HCT116 (cell line): ENCODE measurements around the gene CDH5. TPM values are rescaled to one million over a fixed set of nuclear protein-coding genes. Genes with fewer than 3 reads are reported as not detected.

Experiments
- ATAC-seq: fragments of 200-7000 bp; cut with Tn5 transposase; 2 replicates; pipeline ENCODE4 v1.9.1; 2020; ENCODE audit warnings: mild to moderate bottlenecking, moderate library complexity
- BruUV-seq: library from RNA; stranded (reverse); fragments of 400-500 nt; replicated peaks from 2 replicates; lab custom pipeline; 2021; lab: Mats Ljungman, UMichigan
- CTCF ChIA-PET: fragments of 300-600 bp; sonication (Branson Sonifier 250); formaldehyde crosslinking; loops from one replicate; lab custom pipeline; 2021; ENCODE audit warnings: antibody characterized with exemption; lab: Charles Lee
- POLR2A ChIA-PET: fragments of 300-600, 350-600 bp; sonication (Branson Sonifier 250); formaldehyde crosslinking; loops from one replicate; lab custom pipeline; 2021; ENCODE audit warnings: antibody characterized with exemption; lab: Charles Lee
- RAD21 ChIA-PET, 2 experiments: fragments of 300-600 bp; sonication (Branson Sonifier 250); formaldehyde crosslinking; loops; one replicate each; lab custom pipeline; 2023; ENCODE audit warnings: low total read pairs in 2 of 2; ENCODE audit not compliant: uncharacterized antibody in 2 of 2, unreplicated experiment in 2 of 2, low non-redundant PET in 1 of 2; lab: Charles Lee
- DNase-seq: peaks from one replicate; pipeline ENCODE4 v3.0.0-alpha.2; 2010; ENCODE audit warnings: low read depth, low spot score
- H2AFZ ChIP-seq: fragments of 200-600 bp; shearing (Covaris generic), sonication (generic); 2 replicates; pipeline ENCODE4 v1.6.1; 2017; ENCODE audit warnings: low read depth, mixed run types, mixed read lengths, antibody characterized with exemption, low read length; ENCODE audit not compliant: poor library complexity, severe bottlenecking
- H3K27ac ChIP-seq: 2 replicates; pipeline ENCODE4 v1.5.1; 2012; ENCODE audit warnings: low read depth, low read length
- H3K27me3 ChIP-seq: fragments of 200-600 bp; sonication (generic); 2 replicates; pipeline ENCODE4 v1.6.1; 2016; ENCODE audit warnings: mixed run types, low read length, mixed read lengths; ENCODE audit not compliant: insufficient read depth
- H3K36me3 ChIP-seq, 2 experiments: fragments of 200-500 bp in 1 of 2; fragments of 200-600 bp in 1 of 2; sonication (Bioruptor generic) in 1 of 2; sonication (generic) in 1 of 2; 2 replicates each; pipeline versions ENCODE4 v1.5.1 to v1.6.1; 2014 to 2016; ENCODE audit warnings: low read length in 2 of 2, inconsistent platforms in 1 of 2, mixed read lengths in 1 of 2, mixed run types in 1 of 2; ENCODE audit not compliant: insufficient read depth in 2 of 2, control insufficient read depth in 1 of 2
- H3K4me1 ChIP-seq, 2 experiments: fragments of 200-600 bp in 1 of 2; sonication (generic) in 1 of 2; 2 replicates each; pipeline versions ENCODE4 v1.5.1 to v1.6.1; 2012 to 2017; ENCODE audit warnings: low read length in 2 of 2, inconsistent platforms in 1 of 2, mild to moderate bottlenecking in 1 of 2, mixed read lengths in 1 of 2, mixed run types in 1 of 2, moderate library complexity in 1 of 2; ENCODE audit not compliant: insufficient read depth in 2 of 2, control insufficient read depth in 1 of 2
- H3K4me2 ChIP-seq: fragments of 200-600 bp; sonication (generic); 2 replicates; pipeline ENCODE4 v1.6.1; 2017; ENCODE audit warnings: mixed run types, low read length, mixed read lengths
- H3K4me3 ChIP-seq, 2 experiments: fragments of 200-600 bp in 1 of 2; sonication (generic) in 1 of 2; replicated peaks in 1 of 2; 2 replicates each; pipeline ENCODE4 v1.5.1; 2011 to 2016; ENCODE audit warnings: low read length in 2 of 2, control low read depth in 1 of 2, low read depth in 1 of 2, mild to moderate bottlenecking in 1 of 2, mixed read lengths in 1 of 2, mixed run types in 1 of 2
- H3K79me2 ChIP-seq: fragments of 200-600 bp; sonication (generic); 2 replicates; pipeline ENCODE4 v1.6.1; 2017; ENCODE audit warnings: mild to moderate bottlenecking, mixed run types, low read length, moderate library complexity, mixed read lengths; ENCODE audit not compliant: insufficient read depth
- H3K9ac ChIP-seq: fragments of 200-600 bp; sonication (generic); 2 replicates; pipeline ENCODE4 v1.6.1; 2016; ENCODE audit warnings: low read length, mixed read lengths
- H3K9me2 ChIP-seq: fragments of 200-600 bp; sonication (generic), shearing (Covaris generic); 2 replicates; pipeline ENCODE4 v1.6.1; 2017; ENCODE audit warnings: mixed run types, mild to moderate bottlenecking, moderate library complexity; ENCODE audit not compliant: insufficient read depth
- H3K9me3 ChIP-seq, 2 experiments: fragments of 200-500 bp in 1 of 2; fragments of 200-600 bp in 1 of 2; sonication (Bioruptor generic) in 1 of 2; sonication (generic) in 1 of 2; 2 replicates each; pipeline ENCODE4 v1.6.1; 2014 to 2017; ENCODE audit warnings: low read length in 2 of 2, mixed read lengths in 2 of 2, inconsistent platforms in 1 of 2, low read depth in 1 of 2, mild to moderate bottlenecking in 1 of 2, mixed run types in 1 of 2, moderate library complexity in 1 of 2; ENCODE audit not compliant: control insufficient read depth in 1 of 2, insufficient read depth in 1 of 2
- H4K20me1 ChIP-seq: fragments of 200-600 bp; sonication (generic), shearing (Covaris generic); 2 replicates; pipeline ENCODE4 v1.6.1; 2017; ENCODE audit warnings: mixed run types, mild to moderate bottlenecking, moderate library complexity; ENCODE audit not compliant: insufficient read depth
- CBX3 ChIP-seq: IDR thresholded peaks from 2 replicates; pipeline ENCODE4 v1.6.1; 2012; ENCODE audit warnings: low read depth
- CEBPB ChIP-seq: IDR thresholded peaks from 2 replicates; pipeline ENCODE4 v1.6.1; 2012; ENCODE audit warnings: low read depth
- EZH2 ChIP-seq: fragments of 200-600 bp; sonication (generic); IDR thresholded peaks from 2 replicates; pipeline ENCODE4 v1.6.1; 2017; ENCODE audit warnings: antibody characterized with exemption, mixed run types
- FOSL1 ChIP-seq: IDR thresholded peaks from 2 replicates; pipeline ENCODE4 v1.6.1; 2012; ENCODE audit warnings: low read depth
- POLR2A ChIP-seq: IDR thresholded peaks from 2 replicates; pipeline ENCODE4 v1.7.0; 2011; ENCODE audit warnings: borderline replicate concordance; ENCODE audit not compliant: insufficient read depth, insufficient read length; ENCODE audit errors: extremely low read depth
- SIN3A ChIP-seq: IDR thresholded peaks from 2 replicates; pipeline ENCODE4 v1.6.1; 2012; ENCODE audit warnings: low read depth
- SP1 ChIP-seq: IDR thresholded peaks from 2 replicates; pipeline ENCODE4 v1.6.1; 2012; ENCODE audit warnings: low read depth
- TCF7L2 ChIP-seq: IDR thresholded peaks from 2 replicates; pipeline ENCODE4 v1.7.0; 2011; ENCODE audit warnings: borderline replicate concordance, inconsistent platforms; ENCODE audit not compliant: insufficient read depth, insufficient read length; ENCODE audit errors: extremely low read depth
- YY1 ChIP-seq: IDR thresholded peaks from 2 replicates; pipeline ENCODE4 v1.6.1; 2011; ENCODE audit warnings: low read length, low read depth, moderate library complexity, mild to moderate bottlenecking; ENCODE audit not compliant: insufficient replicate concordance; ENCODE audit errors: extremely low read depth
- ZBTB33 ChIP-seq: IDR thresholded peaks from 2 replicates; pipeline ENCODE4 v1.6.1; 2011; ENCODE audit warnings: mild to moderate bottlenecking, low read length, moderate library complexity; ENCODE audit not compliant: insufficient replicate concordance; ENCODE audit errors: extremely low read depth
- ZNF274 ChIP-seq: fragments of 200-500 bp; sonication (Bioruptor generic); IDR thresholded peaks from 2 replicates; pipeline ENCODE4 v1.6.1; 2014; ENCODE audit warnings: mild to moderate bottlenecking, low read depth, low read length, inconsistent platforms
- intact Hi-C: fragments of 100-400 bp; cut with micrococcal nuclease; formaldehyde crosslinking; loops from 2 replicates; pipeline ENCODE4 v1.10.0; 2022
- total RNA-seq: library from RNA; stranded (reverse); gene quantifications from one replicate; pipeline ENCODE4 v1.2.1, GENCODE V29; 2021; ENCODE audit not compliant: unreplicated experiment

The CDH5 gene
- total RNA-seq, 1 experiment from 2014 or later: 0.15 TPM

DNA sequence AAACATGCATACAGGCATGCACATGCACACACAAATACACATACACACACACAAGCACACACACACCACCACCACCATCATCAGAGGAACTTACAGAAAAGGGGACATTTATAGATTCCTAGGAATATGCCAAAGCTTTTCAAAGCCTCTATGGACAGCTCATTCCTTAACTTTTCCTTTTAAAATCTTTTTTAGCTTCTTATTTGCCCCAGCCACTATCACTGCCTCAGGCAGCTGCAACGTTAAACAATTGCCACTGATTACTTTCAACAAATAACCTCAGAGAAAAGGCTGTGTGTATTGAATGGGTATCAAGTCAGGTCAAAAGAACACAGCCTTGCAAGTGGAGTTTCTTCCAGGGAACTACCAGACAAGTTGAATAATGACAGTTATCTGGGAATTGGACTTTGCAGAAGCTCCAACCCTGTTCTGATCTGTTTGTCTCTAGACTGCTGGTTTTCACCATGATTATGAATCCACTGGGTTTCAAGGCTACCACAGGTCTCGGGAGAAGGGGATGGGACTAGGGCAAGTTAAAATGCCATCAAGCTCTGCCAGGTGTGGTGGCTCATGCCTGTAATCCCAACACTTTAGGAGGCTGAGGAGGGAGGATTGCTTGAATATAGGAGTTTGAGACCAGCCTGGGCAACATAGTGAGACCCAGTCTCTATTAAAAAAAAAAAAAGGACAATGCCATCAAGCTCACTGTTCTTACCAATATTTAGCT, 38.7 kb downstream of the CDH5 start:
- no TSS peak for BruUV-seq
- no peak overlapping the region for H2AFZ ChIP-seq
- 0 out of 2 replicates have a peak, but pooled peaks cover 3% of the 10 kb centered on the region for H3K27me3 ChIP-seq
- no peak overlapping the region for H3K4me3 ChIP-seq
- H4K20me1 ChIP-seq: no peaks in the 10 kb centered on the region
- no peaks in the 10 kb centered on the region for H3K9me3 ChIP-seq
- DNase-seq: no peak
- no peak overlapping the region for H3K4me2 ChIP-seq
- ChIA-PET POLR2A (interaction anchor here (1.9 kb wide), 1 partner anchor 71 kb away, joined by 6 read pairs; no protein-coding TSS in a partner anchor), RAD21 (interaction anchor here in 1 of 2 experiments (0.6 kb wide), 1 partner anchor 78 kb away, joined by 4 read pairs; no protein-coding TSS in a partner anchor)
- H3K27ac ChIP-seq: no peak overlapping the region
- no peak overlapping the region for H3K9ac ChIP-seq
- ATAC-seq: no peak
- intact Hi-C loops: loop anchor here (5.0 to 10.0 kb wide), 4 partner anchors 177 to 337 kb away; no protein-coding TSS in a partner anchor
- no peaks in the 10 kb centered on the region for H3K9me2 ChIP-seq
- TF ChIP-seq SP1: no peak
- TF ChIP-seq TCF7L2: no peak
- no peak for TF ChIP-seq CEBPB
- TF ChIP-seq, all 23 proteins: peak for 0
- Histone ChIP-seq H3K36me3 (no peaks in the 10 kb centered on the region), H3K4me1 (peaks cover 20 to 37% of the 10 kb centered on the region in 2 experiments), H3K79me2 (no peaks in the 10 kb centered on the region)
- CTCF ChIA-PET: interaction anchor here (1.0 to 3.5 kb wide), 8 partner anchors 10 to 524 kb away, joined by 3 to 44 read pairs (median 6); no protein-coding TSS in a partner anchor

DNA sequence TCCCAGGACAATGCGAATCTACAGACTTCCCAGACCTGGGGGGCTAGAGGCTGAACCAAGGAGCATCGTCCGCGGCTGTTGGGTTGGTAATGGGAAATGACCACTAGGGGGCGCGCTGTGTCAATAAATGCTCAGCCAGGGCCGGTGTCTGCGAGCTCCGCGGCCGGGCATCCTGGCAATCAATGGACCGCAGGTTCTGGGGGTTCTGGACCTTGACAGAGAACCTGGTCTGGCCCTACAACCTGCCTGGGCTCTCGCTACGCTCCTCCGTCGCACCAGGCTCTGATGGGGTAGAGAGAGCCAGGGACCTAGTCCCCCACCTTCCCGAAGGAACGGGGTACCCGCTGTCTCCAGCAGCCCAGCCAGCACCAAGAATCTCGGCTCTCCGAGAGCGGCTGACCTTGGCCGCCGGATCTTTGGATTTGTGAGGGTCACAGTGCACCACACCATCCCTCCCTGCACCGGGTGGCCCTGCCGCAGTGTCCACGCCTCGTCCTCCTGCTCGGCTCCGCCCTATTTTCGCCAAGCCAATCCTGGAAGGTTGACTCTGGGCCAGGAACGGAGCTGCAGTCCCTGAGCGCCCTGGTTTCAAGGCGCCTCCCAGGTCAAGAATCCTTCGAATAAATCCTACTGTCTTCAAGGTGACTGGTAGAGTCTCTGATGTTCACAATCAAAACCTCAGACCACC, 40.2 kb downstream of the CDH5 start:
- peak overlapping the region; percentile 59 for H3K27ac ChIP-seq
- H2AFZ ChIP-seq: peak overlapping the region; percentile 93
- POLR2A ChIA-PET: interaction anchor here (0.6 to 2.4 kb wide), 4 partner anchors 70 to 474 kb away, joined by 3 to 10 read pairs (median 4); partner anchors contain the start of gene PDP2
- H3K9ac ChIP-seq: peak overlapping the region; percentile 56
- 0 out of 2 replicates have a peak, but pooled peaks cover 3% of the 10 kb centered on the region for H3K27me3 ChIP-seq
- H3K4me1 ChIP-seq: peaks cover 20 to 37% of the 10 kb centered on the region in 2 experiments
- no TSS peak for BruUV-seq
- no peaks in the 10 kb centered on the region for H3K9me2 ChIP-seq
- no peaks in the 10 kb centered on the region for H3K36me3 ChIP-seq
- ATAC-seq: peak; percentile 87
- CTCF ChIA-PET: interaction anchor here (0.6 to 3.8 kb wide), 36 partner anchors 9 to 466 kb away, joined by 3 to 44 read pairs (median 4); partner anchors contain the start of gene CMTM3
- RAD21 ChIA-PET: interaction anchor here (0.7 to 1.4 kb wide), 11 partner anchors 37 to 466 kb away, joined by 3 to 13 read pairs (median 4); no protein-coding TSS in a partner anchor
- H3K9me3 ChIP-seq: no peaks in the 10 kb centered on the region
- H3K79me2 ChIP-seq: no peaks in the 10 kb centered on the region
- DNase-seq: peak; percentile 64
- intact Hi-C loops: loop anchor here (1.0 to 10.0 kb wide), 9 partner anchors 73 to 466 kb away; partner anchors contain the start of gene TK2
- H3K4me3 ChIP-seq: peak overlapping the region; percentile 67 to 70
- no peaks in the 10 kb centered on the region for H4K20me1 ChIP-seq
- H3K4me2 ChIP-seq: peak overlapping the region; percentile 96
- TF ChIP-seq YY1 (no peak), ZBTB33 (no peak), EZH2 (no peak), CBX3 (no peak), ZNF274 (no peak), TCF7L2 (no peak), SIN3A (no peak), FOSL1 (no peak), SP1 (no peak), POLR2A (peak; percentile 49)
